ENCODE measurements around the gene FAM98B. TPM values are rescaled to one million over a fixed set of nuclear protein-coding genes. Genes with fewer than 3 reads are reported as not detected.

Gene FAM98B
- polyA plus RNA-seq, 2 of the 4 experiments (the other 2 are of a cell fraction): 16.5 to 18.8 TPM

DNA sequence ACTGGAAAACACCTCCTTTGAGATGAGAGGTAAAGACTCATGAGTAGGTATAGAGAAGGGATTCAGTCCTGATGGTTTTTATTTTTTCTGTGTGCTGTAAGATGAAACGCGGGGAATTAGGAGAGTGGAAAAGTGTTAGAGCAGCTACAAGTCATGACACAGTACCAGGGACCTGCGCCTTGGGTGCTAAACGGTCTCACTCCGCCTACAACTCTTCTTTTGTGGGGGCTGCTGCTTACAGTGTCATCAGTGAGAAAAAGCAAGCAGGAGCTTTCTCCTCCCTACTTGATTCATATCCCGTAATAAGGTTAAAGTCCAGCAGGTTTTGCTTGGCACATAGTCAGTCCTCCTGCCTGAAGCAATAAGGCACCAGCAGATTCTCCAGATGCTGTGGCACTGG lies 71.6 kb downstream of the FAM98B start:
- TF ChIP-seq CEBPB (IDR thresholded peaks at IDR 0.05) (no peak), RARB (CRISPR knock-in tag; IDR thresholded peaks at IDR 0.05) (no peak), ZSCAN20 (CRISPR knock-in tag; IDR thresholded peaks at IDR 0.05) (no peak), NPAS2 (CRISPR knock-in tag; IDR thresholded peaks at IDR 0.05; ENCODE audit: borderline replicate concordance) (no peak), RAD21 (conservative IDR thresholded peaks at IDR 0.05 in 1 of 2, IDR thresholded peaks at IDR 0.05 in 1 of 2) (no peak), FOXS1 (CRISPR knock-in tag; IDR thresholded peaks at IDR 0.05) (no peak), TP53 (CRISPR knock-in tag; IDR thresholded peaks at IDR 0.05) (no peak), SREBF2 (IDR thresholded peaks at IDR 0.05) (no peak), GATA3 (IDR thresholded peaks at IDR 0.05; ENCODE audit: borderline replicate concordance) (no peak), HOXB5 (CRISPR knock-in tag; IDR thresholded peaks at IDR 0.05) (no peak), MAZ (IDR thresholded peaks at IDR 0.05; ENCODE audit: borderline replicate concordance, low read depth, low read length) (no peak), CHD2 (IDR thresholded peaks at IDR 0.05; ENCODE audit: low read length, partially characterized antibody) (no peak), TFCP2L1 (CRISPR knock-in tag; IDR thresholded peaks at IDR 0.05) (no peak), JUNB (IDR thresholded peaks at IDR 0.05) (no peak)
- TF ChIP-seq, protein P1, sequence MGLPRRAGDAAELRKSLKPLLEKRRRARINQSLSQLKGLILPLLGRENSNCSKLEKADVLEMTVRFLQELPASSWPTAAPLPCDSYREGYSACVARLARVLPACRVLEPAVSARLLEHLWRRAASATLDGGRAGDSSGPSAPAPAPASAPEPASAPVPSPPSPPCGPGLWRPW (IDR thresholded peaks at IDR 0.05): no peak
- TF ChIP-seq, protein P2, sequence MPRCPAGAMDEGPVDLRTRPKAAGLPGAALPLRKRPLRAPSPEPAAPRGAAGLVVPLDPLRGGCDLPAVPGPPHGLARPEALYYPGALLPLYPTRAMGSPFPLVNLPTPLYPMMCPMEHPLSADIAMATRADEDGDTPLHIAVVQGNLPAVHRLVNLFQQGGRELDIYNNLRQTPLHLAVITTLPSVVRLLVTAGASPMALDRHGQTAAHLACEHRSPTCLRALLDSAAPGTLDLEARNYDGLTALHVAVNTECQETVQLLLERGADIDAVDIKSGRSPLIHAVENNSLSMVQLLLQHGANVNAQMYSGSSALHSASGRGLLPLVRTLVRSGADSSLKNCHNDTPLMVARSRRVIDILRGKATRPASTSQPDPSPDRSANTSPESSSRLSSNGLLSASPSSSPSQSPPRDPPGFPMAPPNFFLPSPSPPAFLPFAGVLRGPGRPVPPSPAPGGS (IDR thresholded peaks at IDR 0.05): no peak
- TF ChIP-seq, protein P3, sequence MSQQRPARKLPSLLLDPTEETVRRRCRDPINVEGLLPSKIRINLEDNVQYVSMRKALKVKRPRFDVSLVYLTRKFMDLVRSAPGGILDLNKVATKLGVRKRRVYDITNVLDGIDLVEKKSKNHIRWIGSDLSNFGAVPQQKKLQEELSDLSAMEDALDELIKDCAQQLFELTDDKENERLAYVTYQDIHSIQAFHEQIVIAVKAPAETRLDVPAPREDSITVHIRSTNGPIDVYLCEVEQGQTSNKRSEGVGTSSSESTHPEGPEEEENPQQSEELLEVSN (IDR thresholded peaks at IDR 0.05; ENCODE audit: borderline replicate concordance, low read depth): no peak
- TF ChIP-seq, protein P4, sequence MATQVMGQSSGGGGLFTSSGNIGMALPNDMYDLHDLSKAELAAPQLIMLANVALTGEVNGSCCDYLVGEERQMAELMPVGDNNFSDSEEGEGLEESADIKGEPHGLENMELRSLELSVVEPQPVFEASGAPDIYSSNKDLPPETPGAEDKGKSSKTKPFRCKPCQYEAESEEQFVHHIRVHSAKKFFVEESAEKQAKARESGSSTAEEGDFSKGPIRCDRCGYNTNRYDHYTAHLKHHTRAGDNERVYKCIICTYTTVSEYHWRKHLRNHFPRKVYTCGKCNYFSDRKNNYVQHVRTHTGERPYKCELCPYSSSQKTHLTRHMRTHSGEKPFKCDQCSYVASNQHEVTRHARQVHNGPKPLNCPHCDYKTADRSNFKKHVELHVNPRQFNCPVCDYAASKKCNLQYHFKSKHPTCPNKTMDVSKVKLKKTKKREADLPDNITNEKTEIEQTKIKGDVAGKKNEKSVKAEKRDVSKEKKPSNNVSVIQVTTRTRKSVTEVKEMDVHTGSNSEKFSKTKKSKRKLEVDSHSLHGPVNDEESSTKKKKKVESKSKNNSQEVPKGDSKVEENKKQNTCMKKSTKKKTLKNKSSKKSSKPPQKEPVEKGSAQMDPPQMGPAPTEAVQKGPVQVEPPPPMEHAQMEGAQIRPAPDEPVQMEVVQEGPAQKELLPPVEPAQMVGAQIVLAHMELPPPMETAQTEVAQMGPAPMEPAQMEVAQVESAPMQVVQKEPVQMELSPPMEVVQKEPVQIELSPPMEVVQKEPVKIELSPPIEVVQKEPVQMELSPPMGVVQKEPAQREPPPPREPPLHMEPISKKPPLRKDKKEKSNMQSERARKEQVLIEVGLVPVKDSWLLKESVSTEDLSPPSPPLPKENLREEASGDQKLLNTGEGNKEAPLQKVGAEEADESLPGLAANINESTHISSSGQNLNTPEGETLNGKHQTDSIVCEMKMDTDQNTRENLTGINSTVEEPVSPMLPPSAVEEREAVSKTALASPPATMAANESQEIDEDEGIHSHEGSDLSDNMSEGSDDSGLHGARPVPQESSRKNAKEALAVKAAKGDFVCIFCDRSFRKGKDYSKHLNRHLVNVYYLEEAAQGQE (IDR thresholded peaks at IDR 0.05): no peak
- Histone ChIP-seq H3K4me3 (no peak overlapping the region), H3K27ac (no peak overlapping the region), H3K4me2 (no peak overlapping the region), H3K9me3 (no peaks in the 10 kb centered on the region), H3K4me1 (no peaks in the 10 kb centered on the region)
- no peak for FAIRE-seq
- ATAC-seq: no peak
- 81% methylated on average over 6 of the region's 6 CpGs for WGBS (ENCODE audit: missing lambda C conversion rate)
- no peak for DNase-seq (ENCODE audit: low read depth in 1 of 2, low spot score in 1 of 2)
- CTCF ChIA-PET: interaction anchor here (1.3 kb wide), 1 partner anchor 39 kb away, joined by 3 read pairs; the partner anchor contains the start of gene RASGRP1
- POLR2A ChIA-PET: no interaction called here

DNA sequence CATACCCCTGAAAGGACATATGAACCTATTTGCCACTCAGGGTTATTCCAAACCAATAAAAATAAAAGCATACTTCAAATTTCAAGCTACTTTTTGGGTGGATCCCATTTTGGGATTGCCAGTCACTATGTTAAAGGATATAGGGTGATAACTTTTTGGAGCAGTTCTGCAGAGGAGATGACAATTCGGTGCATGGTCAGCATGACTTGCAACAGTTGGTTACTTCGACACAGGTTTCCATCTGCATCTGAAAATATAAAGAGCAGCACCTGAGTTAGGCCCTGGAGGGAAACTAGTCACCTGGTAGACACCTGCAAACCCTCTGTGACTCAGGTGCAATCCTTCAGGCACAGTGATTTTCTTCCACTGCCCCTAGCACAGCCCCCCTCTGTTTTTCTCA lies 72.2 kb downstream of the FAM98B start:
- ATAC-seq (no peak), DNase-seq (ENCODE audit: low read depth in 1 of 2, low spot score in 1 of 2) (no peak), FAIRE-seq (no peak)
- 53% methylated on average over 2 of the region's 2 CpGs for WGBS (ENCODE audit: missing lambda C conversion rate)
- Histone ChIP-seq H3K4me1 (no peaks in the 10 kb centered on the region), H3K4me2 (no peak overlapping the region), H3K9me3 (no peaks in the 10 kb centered on the region), H3K27ac (no peak overlapping the region), H3K4me3 (no peak overlapping the region)
- ChIA-PET POLR2A (no interaction called here), CTCF (no interaction called here)
- TF ChIP-seq KDM1A (IDR thresholded peaks at IDR 0.05; ENCODE audit: low read depth) (no peak), NPAS2 (CRISPR knock-in tag; IDR thresholded peaks at IDR 0.05; ENCODE audit: borderline replicate concordance) (no peak), MAFK (IDR thresholded peaks at IDR 0.05; ENCODE audit: partially characterized antibody) (no peak), GATA3 (IDR thresholded peaks at IDR 0.05; ENCODE audit: borderline replicate concordance) (no peak), ESRRA (IDR thresholded peaks at IDR 0.05; ENCODE audit: borderline replicate concordance, low read length) (no peak), PHF8 (IDR thresholded peaks at IDR 0.05; ENCODE audit: borderline replicate concordance, low read depth) (no peak), EP300 (IDR thresholded peaks at IDR 0.05) (no peak)
- TF ChIP-seq, protein P3 (IDR thresholded peaks at IDR 0.05; ENCODE audit: borderline replicate concordance, low read depth): no peak
- TF ChIP-seq, protein P5, sequence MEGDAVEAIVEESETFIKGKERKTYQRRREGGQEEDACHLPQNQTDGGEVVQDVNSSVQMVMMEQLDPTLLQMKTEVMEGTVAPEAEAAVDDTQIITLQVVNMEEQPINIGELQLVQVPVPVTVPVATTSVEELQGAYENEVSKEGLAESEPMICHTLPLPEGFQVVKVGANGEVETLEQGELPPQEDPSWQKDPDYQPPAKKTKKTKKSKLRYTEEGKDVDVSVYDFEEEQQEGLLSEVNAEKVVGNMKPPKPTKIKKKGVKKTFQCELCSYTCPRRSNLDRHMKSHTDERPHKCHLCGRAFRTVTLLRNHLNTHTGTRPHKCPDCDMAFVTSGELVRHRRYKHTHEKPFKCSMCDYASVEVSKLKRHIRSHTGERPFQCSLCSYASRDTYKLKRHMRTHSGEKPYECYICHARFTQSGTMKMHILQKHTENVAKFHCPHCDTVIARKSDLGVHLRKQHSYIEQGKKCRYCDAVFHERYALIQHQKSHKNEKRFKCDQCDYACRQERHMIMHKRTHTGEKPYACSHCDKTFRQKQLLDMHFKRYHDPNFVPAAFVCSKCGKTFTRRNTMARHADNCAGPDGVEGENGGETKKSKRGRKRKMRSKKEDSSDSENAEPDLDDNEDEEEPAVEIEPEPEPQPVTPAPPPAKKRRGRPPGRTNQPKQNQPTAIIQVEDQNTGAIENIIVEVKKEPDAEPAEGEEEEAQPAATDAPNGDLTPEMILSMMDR (IDR thresholded peaks at IDR 0.05): no peak
